ENCODE results near the gene LTBP1. TPM values are rescaled to one million over a fixed set of nuclear protein-coding genes. Genes with fewer than 3 reads are reported as not detected.

The LTBP1 gene
- total and polyA plus RNA-seq, 2 experiments from 2014 or later = 15.7 to 49.8 TPM

DNA sequence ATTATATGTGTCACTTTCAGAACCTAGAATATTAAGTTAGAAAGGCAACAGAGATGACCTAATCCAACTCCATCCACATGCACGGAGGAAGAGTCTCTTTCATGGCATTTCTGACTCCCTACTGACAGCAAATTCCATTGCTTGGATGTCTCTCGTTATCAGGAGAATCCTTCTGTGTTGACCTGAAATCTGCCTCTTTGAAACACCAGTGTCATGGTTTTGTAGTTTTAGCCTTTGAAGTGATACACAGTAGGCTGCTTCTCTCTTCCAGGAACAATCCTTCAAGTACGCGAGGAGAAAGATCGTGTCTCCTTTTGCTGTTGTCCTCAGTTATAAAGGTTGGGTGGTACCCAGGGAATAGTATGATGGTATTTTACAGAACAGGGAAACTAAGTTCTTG, 327.8 kb downstream of the LTBP1 start:
- 0 out of 3 replicates have a peak, but pooled peaks cover 5% of the 10 kb centered on the region for H3K36me3 Mint-ChIP-seq (ENCODE audit: low read depth)
- ATAC-seq = no peak
- H3K27ac Mint-ChIP-seq = no peak overlapping the region
- Histone ChIP-seq H3K4me3 (no peak overlapping the region), H2AFZ (no peak overlapping the region), H3K36me3 (ENCODE audit: insufficient read depth) (no peaks in the 10 kb centered on the region), H3K79me2 (replicated peaks; ENCODE audit: insufficient read depth) (no peaks in the 10 kb centered on the region), H3K27me3 (ENCODE audit: insufficient read depth) (no peaks in the 10 kb centered on the region), H3F3A (replicated peaks; ENCODE audit: low read depth) (no peaks in the 10 kb centered on the region), H3K4me2 (no peak overlapping the region), H3K4me1 (ENCODE audit: insufficient read depth) (no peaks in the 10 kb centered on the region), H3K9me2 (ENCODE audit: insufficient read depth) (no peaks in the 10 kb centered on the region), H3K27ac (ENCODE audit: low read depth) (no peak overlapping the region), H4K20me1 (replicated peaks; ENCODE audit: insufficient read depth) (no peaks in the 10 kb centered on the region)
- DNase-seq (ENCODE audit: low spot score) = no peak
- H3K4me1 Mint-ChIP-seq = no peaks in the 10 kb centered on the region
- no peak overlapping the region for H3K4me3 Mint-ChIP-seq
- H3K9me3 Mint-ChIP-seq = no peaks in the 10 kb centered on the region; the same call in 2 of the 3 replicates
- no peaks in the 10 kb centered on the region for H3K27me3 Mint-ChIP-seq (ENCODE audit: insufficient read depth, low read depth, poor library complexity)
- TF ChIP-seq STAT1 (IDR thresholded peaks at IDR 0.05; ENCODE audit: unreplicated experiment) (no peak), JUNB (IDR thresholded peaks at IDR 0.05; ENCODE audit: unreplicated experiment) (no peak), ZNF331 (CRISPR knock-in tag; IDR thresholded peaks at IDR 0.05; ENCODE audit: low read depth) (no peak), POLR2AphosphoS5 (IDR thresholded peaks at IDR 0.05; ENCODE audit: low read depth) (no peak), NANOG (IDR thresholded peaks at IDR 0.05; ENCODE audit: borderline replicate concordance) (no peak), CREB1 (CRISPR knock-in tag; IDR thresholded peaks at IDR 0.05; ENCODE audit: low read depth) (no peak), EZH2 (IDR thresholded peaks at IDR 0.05; ENCODE audit: low read depth, unreplicated experiment) (no peak), ZNF114 (CRISPR knock-in tag; IDR thresholded peaks at IDR 0.05) (no peak), EZH2phosphoT487 (IDR thresholded peaks at IDR 0.05; ENCODE audit: unreplicated experiment) (no peak)
- TF ChIP-seq, protein P1, sequence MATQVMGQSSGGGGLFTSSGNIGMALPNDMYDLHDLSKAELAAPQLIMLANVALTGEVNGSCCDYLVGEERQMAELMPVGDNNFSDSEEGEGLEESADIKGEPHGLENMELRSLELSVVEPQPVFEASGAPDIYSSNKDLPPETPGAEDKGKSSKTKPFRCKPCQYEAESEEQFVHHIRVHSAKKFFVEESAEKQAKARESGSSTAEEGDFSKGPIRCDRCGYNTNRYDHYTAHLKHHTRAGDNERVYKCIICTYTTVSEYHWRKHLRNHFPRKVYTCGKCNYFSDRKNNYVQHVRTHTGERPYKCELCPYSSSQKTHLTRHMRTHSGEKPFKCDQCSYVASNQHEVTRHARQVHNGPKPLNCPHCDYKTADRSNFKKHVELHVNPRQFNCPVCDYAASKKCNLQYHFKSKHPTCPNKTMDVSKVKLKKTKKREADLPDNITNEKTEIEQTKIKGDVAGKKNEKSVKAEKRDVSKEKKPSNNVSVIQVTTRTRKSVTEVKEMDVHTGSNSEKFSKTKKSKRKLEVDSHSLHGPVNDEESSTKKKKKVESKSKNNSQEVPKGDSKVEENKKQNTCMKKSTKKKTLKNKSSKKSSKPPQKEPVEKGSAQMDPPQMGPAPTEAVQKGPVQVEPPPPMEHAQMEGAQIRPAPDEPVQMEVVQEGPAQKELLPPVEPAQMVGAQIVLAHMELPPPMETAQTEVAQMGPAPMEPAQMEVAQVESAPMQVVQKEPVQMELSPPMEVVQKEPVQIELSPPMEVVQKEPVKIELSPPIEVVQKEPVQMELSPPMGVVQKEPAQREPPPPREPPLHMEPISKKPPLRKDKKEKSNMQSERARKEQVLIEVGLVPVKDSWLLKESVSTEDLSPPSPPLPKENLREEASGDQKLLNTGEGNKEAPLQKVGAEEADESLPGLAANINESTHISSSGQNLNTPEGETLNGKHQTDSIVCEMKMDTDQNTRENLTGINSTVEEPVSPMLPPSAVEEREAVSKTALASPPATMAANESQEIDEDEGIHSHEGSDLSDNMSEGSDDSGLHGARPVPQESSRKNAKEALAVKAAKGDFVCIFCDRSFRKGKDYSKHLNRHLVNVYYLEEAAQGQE (IDR thresholded peaks at IDR 0.05; ENCODE audit: unreplicated experiment) = no peak
- TF ChIP-seq, protein P2, sequence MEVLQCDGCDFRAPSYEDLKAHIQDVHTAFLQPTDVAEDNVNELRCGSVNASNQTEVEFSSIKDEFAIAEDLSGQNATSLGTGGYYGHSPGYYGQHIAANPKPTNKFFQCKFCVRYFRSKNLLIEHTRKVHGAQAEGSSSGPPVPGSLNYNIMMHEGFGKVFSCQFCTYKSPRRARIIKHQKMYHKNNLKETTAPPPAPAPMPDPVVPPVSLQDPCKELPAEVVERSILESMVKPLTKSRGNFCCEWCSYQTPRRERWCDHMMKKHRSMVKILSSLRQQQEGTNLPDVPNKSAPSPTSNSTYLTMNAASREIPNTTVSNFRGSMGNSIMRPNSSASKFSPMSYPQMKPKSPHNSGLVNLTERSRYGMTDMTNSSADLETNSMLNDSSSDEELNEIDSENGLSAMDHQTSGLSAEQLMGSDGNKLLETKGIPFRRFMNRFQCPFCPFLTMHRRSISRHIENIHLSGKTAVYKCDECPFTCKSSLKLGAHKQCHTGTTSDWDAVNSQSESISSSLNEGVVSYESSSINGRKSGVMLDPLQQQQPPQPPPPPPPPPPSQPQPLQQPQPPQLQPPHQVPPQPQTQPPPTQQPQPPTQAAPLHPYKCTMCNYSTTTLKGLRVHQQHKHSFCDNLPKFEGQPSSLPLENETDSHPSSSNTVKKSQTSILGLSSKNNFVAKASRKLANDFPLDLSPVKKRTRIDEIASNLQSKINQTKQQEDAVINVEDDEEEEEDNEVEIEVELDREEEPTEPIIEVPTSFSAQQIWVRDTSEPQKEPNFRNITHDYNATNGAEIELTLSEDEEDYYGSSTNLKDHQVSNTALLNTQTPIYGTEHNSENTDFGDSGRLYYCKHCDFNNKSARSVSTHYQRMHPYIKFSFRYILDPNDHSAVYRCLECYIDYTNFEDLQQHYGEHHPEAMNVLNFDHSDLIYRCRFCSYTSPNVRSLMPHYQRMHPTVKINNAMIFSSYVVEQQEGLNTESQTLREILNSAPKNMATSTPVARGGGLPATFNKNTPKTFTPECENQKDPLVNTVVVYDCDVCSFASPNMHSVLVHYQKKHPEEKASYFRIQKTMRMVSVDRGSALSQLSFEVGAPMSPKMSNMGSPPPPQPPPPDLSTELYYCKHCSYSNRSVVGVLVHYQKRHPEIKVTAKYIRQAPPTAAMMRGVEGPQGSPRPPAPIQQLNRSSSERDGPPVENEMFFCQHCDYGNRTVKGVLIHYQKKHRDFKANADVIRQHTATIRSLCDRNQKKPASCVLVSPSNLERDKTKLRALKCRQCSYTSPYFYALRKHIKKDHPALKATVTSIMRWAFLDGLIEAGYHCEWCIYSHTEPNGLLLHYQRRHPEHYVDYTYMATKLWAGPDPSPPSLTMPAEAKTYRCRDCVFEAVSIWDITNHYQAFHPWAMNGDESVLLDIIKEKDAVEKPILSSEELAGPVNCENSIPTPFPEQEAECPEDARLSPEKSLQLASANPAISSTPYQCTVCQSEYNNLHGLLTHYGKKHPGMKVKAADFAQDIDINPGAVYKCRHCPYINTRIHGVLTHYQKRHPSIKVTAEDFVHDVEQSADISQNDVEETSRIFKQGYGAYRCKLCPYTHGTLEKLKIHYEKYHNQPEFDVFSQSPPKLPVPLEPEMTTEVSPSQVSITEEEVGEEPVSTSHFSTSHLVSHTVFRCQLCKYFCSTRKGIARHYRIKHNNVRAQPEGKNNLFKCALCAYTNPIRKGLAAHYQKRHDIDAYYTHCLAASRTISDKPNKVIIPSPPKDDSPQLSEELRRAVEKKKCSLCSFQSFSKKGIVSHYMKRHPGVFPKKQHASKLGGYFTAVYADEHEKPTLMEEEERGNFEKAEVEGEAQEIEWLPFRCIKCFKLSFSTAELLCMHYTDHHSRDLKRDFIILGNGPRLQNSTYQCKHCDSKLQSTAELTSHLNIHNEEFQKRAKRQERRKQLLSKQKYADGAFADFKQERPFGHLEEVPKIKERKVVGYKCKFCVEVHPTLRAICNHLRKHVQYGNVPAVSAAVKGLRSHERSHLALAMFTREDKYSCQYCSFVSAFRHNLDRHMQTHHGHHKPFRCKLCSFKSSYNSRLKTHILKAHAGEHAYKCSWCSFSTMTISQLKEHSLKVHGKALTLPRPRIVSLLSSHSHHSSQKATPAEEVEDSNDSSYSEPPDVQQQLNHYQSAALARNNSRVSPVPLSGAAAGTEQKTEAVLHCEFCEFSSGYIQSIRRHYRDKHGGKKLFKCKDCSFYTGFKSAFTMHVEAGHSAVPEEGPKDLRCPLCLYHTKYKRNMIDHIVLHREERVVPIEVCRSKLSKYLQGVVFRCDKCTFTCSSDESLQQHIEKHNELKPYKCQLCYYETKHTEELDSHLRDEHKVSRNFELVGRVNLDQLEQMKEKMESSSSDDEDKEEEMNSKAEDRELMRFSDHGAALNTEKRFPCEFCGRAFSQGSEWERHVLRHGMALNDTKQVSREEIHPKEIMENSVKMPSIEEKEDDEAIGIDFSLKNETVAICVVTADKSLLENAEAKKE (CRISPR knock-in tag; IDR thresholded peaks at IDR 0.05) = no peak
- TF ChIP-seq, protein P3, sequence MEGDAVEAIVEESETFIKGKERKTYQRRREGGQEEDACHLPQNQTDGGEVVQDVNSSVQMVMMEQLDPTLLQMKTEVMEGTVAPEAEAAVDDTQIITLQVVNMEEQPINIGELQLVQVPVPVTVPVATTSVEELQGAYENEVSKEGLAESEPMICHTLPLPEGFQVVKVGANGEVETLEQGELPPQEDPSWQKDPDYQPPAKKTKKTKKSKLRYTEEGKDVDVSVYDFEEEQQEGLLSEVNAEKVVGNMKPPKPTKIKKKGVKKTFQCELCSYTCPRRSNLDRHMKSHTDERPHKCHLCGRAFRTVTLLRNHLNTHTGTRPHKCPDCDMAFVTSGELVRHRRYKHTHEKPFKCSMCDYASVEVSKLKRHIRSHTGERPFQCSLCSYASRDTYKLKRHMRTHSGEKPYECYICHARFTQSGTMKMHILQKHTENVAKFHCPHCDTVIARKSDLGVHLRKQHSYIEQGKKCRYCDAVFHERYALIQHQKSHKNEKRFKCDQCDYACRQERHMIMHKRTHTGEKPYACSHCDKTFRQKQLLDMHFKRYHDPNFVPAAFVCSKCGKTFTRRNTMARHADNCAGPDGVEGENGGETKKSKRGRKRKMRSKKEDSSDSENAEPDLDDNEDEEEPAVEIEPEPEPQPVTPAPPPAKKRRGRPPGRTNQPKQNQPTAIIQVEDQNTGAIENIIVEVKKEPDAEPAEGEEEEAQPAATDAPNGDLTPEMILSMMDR (conservative IDR thresholded peaks at IDR 0.05; ENCODE audit: low read depth in 2 of 2) = no peak
- TF ChIP-seq, protein P4, sequence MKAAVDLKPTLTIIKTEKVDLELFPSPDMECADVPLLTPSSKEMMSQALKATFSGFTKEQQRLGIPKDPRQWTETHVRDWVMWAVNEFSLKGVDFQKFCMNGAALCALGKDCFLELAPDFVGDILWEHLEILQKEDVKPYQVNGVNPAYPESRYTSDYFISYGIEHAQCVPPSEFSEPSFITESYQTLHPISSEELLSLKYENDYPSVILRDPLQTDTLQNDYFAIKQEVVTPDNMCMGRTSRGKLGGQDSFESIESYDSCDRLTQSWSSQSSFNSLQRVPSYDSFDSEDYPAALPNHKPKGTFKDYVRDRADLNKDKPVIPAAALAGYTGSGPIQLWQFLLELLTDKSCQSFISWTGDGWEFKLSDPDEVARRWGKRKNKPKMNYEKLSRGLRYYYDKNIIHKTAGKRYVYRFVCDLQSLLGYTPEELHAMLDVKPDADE (IDR thresholded peaks at IDR 0.05) = no peak

Data from GM23338 (cell line).